HG03095 (cell line): Measurements from ENCODE around the gene TFAP2E.

Experiments used
- ATAC-seq: cut with Tn5 transposase; IDR thresholded peaks from one replicate; pipeline ENCODE4 v1.9.1; 2021; ENCODE audit warnings: moderate library complexity; ENCODE audit not compliant: unreplicated experiment

Gene TFAP2E

DNA sequence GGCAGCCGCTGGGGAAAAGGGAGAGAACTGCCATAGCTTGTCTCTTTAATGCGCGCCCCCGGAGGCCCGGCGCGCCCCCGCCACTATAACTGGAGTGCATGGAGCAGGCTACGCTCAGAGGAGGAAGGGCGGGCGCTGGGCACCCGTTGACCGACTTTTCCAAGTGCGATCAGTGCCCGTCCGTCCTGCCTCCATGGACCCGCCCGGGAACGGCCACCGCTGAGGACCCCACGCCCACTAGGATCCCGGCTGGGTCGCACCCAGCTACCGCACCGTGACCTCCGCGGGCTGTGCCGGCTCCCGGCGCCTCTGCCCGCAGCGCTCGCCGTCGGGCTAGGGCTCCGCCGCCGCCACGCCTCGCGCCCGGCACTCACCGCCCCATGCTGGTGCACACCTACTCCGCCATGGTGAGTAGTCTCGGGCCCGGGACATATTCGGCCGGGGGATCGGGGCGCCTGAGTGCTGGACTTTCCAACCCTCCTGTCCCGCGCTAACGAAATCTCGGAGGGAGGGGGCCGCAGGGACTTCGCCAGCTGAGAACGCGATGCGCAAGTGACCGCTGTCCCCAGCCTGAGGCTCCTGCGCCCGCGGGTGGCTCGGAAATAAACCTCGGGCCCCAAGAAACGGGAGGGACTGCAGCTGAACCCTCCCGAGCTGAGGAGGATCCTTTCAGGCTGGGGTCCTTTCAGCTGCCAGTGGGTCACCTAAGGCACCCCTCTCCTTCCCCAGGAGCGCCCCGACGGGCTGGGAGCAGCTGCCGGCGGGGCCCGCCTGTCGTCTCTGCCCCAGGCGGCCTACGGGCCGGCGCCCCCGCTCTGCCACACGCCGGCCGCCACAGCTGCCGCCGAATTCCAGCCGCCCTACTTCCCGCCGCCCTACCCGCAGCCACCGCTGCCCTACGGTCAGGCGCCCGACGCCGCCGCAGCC is at the start of gene TFAP2E:
Gene TFAP2E (plus strand): TSS at position 117 of the 927 bp plus-strand sequence. CDS start 264 bp downstream, at position 381.
- ATAC-seq = no peak

GRCh38 chr1:35524106-35524505 is 49.0 kb upstream of the TFAP2E start:
- ATAC-seq = no peak

- ATAC-seq = no peak
These were observed 42.9 kb upstream of the TFAP2E start for GRCh38 chr1:35530168-35530567.

- no peak for ATAC-seq
These were observed 42.2 kb upstream of the TFAP2E start for GRCh38 chr1:35530946-35531345.

DNA sequence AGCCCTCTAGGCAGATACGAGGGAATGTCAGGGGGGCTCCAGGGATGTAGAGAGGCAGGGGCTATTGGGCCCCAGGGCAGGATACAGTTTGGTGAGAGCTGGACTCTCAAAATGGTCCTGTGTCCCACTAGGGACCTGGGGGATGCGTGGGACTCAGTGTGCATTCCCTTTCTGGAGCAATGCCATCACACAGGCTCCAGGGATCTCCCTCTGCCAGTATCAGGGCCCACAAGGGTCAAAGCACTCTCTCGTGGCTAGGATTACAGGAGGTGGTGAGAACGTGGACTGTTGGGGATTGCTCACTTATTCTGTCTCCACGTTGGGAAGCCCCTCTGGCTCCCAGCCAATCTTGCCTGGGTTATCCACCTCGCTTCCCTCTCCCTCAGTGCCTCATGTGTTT is 41.7 kb upstream of the TFAP2E start:
- no peak for ATAC-seq

GRCh38 chr1:35532497-35533223 is 40.5 kb upstream of the TFAP2E start:
- ATAC-seq = no peak

DNA sequence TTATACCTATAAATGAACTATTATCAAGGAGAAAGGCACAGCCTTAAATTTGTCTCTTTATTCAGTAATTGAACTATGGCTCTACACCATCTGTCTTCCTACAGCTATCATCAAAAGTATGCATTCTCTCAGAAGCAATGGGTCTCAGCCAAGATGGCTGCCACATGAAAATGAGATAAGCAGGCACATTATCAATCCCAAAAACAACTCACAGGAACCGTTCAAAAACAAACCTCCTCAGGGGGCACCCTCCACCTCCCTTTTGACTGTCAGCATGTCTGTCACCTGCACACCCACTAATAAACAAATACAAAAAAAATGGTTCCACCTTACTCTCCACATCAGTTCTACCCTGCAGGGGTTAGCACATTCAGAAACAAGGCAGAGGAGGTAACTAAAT is 39.5 kb upstream of the TFAP2E start:
- ATAC-seq = no peak

GRCh38 chr1:35535243-35535642 is 37.9 kb upstream of the TFAP2E start:
- no peak for ATAC-seq

- no peak for ATAC-seq
These were observed 36.5 kb upstream of the TFAP2E start for GRCh38 chr1:35536556-35537162.

DNA sequence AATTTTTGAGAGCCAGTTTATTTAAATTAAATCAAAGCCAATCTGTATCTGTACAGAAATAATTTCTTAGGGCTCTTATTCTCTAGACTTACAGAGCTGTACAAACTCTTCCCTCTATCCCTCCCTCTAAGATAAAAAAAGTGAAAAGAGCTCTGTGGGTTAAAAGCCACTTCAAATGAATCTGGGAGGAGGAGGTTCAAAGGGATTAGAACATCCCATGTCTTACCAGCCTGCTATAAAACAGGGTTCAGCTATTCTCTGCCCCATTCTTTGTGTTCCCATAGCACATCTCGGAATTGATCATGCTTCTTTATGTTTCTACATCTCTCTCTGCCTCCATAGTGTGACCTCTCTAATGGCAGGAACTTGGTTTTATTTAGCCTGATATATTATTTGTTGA is 35.3 kb upstream of the TFAP2E start:
- ATAC-seq = no peak

DNA sequence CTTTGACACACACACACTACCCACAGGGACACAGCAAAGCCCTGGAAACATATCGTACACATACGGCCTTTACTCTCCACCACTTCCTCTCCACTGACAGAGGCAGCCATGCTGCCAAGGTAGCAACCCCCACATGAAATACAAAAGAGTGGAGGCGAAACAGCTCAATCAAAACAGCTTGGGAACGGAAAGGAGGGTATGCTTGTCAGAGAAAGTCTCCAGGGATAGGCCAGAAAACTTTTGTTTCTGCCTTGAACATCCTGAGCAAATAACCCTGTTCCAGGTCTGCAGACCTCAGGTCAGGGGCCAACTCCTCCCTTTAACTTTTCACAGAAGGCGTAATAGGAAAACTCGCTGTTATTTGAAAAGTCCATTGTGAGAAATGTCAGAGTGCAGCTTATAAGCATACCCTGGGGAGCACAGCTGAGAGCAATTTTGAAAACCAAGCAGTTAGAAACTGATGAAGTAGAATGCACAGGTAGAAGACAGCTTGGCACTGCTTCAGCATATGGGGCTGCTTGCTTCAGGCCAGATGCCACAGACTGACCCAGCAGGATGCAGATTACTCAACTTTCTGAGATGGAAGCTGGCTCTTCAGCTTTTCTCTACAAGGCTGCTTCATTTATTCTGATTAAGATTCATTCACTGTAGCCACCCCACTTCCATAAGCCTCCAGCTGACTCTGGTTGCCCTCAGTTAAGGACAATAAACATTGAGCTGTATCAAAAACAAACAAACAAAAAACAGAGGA is 33.9 kb upstream of the TFAP2E start:
- peak; percentile 49 for ATAC-seq

- no peak for ATAC-seq
These were observed 33.3 kb upstream of the TFAP2E start for GRCh38 chr1:35539824-35540261.

GRCh38 chr1:35544976-35545375 is 28.1 kb upstream of the TFAP2E start:
- no peak for ATAC-seq

DNA sequence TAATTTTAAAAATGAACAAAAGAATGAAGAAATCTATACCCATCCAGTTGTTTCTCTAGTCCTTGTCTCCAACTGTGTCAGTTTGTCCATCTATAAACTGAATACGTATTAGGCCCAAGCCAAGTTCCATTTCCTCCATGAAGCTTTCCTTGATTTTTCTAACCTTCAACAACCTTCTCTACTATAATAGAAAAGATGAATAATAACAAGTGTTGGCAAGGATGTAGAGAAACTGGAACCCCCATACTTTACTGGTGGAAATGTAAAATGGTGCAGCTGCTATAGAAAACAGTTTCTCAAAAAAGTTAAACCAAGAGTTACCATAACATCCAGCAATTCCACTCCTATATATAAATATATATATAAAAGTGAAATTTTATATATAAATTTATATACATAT is 26.5 kb upstream of the TFAP2E start:
- no peak for ATAC-seq

DNA sequence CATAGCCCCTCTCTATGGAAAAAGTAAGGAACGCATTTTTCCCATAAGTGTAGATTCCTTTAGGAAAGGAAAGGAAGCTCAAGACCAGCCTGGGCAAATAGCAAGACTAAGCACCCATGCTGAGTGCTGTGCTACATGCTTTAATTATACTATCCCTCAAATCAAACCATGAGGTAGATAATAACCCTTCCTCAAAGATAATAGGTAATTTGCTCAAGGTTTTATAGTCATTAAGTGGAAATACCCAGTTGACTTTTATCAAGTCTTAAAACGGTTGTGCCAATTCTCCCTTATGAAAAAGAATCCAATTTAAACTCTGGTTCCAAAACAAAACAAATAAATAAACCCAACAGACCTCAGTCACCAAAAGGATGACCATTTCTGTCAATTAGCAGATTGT is 19.3 kb upstream of the TFAP2E start:
- no peak for ATAC-seq

- no peak for ATAC-seq
These were observed 18.6 kb upstream of the TFAP2E start for GRCh38 chr1:35554266-35555211.

DNA sequence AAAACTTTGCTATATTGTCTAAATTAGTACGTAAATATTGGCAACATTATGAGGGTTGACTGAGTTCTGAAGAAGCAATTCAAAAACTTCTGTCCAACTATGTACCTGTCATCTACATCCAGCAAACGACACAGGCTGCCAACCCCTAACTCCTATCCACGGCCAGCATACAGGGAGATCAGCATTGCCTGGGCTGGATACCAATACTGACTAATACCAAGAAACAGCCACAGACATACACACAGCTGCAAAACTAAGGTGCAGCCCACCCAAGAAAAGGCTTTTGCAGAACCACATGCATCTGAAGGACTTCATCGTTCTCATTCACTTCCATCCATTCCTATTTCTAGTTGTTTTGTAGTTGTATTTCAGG is 17.9 kb upstream of the TFAP2E start:
- ATAC-seq = no peak

- ATAC-seq = no peak
These were observed 17.3 kb upstream of the TFAP2E start for GRCh38 chr1:35555601-35556477.
